ENCODE measurements around the gene PBX2.

PBX2 gene

DNA sequence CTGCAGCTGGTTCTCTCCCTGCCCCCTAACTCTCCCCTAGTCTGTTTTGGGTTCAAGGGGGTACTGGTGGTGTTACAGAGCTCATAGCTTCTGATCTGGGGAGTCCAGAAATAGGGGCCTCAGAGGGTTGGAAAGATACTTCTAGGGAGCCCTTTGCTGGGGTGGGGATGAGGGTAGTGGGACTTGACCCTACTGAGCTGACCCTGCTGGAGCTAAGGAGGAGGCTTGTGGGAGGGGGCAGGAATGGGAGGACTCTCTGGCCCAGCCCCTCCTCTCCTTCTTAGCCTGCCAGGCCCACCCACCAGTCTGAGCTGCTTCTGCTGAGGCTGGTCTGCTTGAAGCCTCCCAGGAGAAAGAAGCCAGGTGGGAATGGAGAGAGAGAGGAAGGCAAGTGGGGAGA lies 25.7 kb downstream of the PBX2 start, which contains the start of gene EGFL8:
TSS of gene EGFL8 (plus strand) at position 301 of the 400 bp plus-strand sequence. CDS start 1,571 bp downstream, outside the sequence.
- H3K9ac ChIP-seq (ENCODE audit: low read depth, low read length), result no peak within 1 kb of the TSS
- 0 out of 2 replicates have a peak, but pooled peaks cover 5% of the 10 kb centered on the region for H3K36me3 ChIP-seq (ENCODE audit: insufficient read depth, low read length)
- H3K4me1 ChIP-seq (ENCODE audit: insufficient read depth, low read length), result peaks cover 10% of the 10 kb centered on the region; the same call in 1 of the 2 replicates
- H3K9me3 ChIP-seq (ENCODE audit: control insufficient read depth, insufficient read depth, low read length), result no peaks in the 10 kb centered on the region

DNA sequence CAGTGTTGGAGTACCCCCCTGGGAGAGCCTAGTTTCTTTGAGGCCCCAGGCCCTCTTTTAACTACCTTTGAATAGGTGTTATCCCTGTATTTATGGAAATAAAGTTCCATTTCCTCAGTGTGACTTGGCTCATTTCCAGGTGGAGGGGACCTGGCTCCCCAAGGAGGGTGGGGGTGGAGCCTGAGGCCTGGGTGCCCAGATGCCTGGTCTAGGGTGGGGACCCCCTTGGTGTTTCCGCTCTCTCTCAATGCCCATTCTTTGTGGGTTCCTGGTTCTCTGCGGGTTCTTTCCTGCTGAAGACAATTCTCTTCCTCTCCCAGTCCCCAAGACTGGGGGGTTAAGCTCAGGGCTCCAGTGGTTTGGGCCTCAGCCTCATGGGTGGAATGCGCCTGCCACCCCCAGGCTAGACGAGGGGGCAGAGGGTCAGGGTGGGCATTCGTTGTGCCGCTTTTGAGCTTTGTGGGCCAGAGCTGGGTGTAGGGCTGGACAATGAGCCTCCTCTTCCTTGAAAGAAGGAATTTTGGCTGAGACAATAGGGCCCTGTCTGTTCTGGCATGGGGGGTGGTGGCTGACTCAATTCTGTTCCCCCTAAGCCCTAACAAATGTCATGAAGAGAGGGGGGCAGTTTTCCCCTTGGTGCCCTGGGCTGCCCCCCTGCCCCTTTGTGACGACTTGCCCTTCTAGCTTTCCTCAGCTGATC lies 26.3 kb downstream of the PBX2 start:
- H3K9ac ChIP-seq (ENCODE audit: low read depth, low read length), result no peak overlapping the region
- H3K36me3 ChIP-seq (ENCODE audit: insufficient read depth, low read length), result 0 out of 2 replicates have a peak, but pooled peaks cover 5% of the 10 kb centered on the region
- no peaks in the 10 kb centered on the region for H3K9me3 ChIP-seq (ENCODE audit: control insufficient read depth, insufficient read depth, low read length)
- H3K4me1 ChIP-seq (ENCODE audit: insufficient read depth, low read length), result peaks cover 10% of the 10 kb centered on the region; the same call in 1 of the 2 replicates

DNA sequence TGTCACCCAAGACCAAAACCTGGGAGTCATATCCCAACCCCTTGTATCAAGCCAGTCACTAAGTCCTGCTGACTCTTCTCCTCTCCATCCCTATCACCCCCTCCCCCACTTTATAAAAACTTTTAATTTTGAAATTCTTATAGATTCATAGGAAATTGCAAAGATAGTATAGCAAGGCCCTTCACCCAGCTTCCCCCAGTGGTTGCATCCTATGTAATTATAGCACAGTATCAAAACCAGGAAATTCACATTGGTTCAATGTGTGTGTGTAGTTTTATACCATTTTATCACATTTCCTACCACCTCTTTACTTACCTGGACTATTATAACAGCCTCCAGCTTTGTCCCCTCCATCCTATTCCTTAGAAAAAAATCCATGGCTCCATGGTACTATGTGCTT lies 31.9 kb downstream of the PBX2 start:
- Histone ChIP-seq H3K36me3 (ENCODE audit: insufficient read depth, low read length) (peaks cover 4% of the 10 kb centered on the region; the same call in 1 of the 2 replicates), H3K9ac (ENCODE audit: low read depth, low read length) (no peak overlapping the region)

DNA sequence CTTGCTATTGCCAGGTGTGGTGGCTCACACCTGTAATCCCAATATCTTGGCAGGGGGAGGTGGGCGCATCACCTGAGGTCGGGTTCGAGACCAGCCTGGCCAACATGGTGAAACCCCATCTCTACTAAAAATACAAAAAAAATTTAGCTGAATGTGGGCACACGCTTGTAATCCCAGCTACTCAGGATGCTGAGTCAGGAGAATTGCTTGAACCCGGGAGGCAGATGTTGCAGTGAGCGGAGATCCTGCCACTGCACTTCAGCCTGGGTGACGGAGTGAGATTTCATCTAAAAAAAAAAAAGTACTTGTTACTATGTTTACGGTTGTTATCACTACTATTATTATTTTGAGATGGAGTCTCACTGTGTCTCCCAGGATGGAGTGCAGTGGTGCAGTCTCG lies 33.1 kb downstream of the PBX2 start:
- Histone ChIP-seq H3K9me3 (ENCODE audit: control insufficient read depth, insufficient read depth, low read length) (no peaks in the 10 kb centered on the region), H3K36me3 (ENCODE audit: insufficient read depth, low read length) (peaks cover 4% of the 10 kb centered on the region; the same call in 1 of the 2 replicates), H3K9ac (ENCODE audit: low read depth, low read length) (no peak overlapping the region)

More for the DNA sequence above, 31.9 kb downstream of the PBX2 start:
- Histone ChIP-seq H3K9me3 (ENCODE audit: control insufficient read depth, insufficient read depth, low read length) (no peaks in the 10 kb centered on the region), H3K4me1 (ENCODE audit: insufficient read depth, low read length) (0 out of 2 replicates have a peak, but pooled peaks cover 4% of the 10 kb centered on the region)

DNA sequence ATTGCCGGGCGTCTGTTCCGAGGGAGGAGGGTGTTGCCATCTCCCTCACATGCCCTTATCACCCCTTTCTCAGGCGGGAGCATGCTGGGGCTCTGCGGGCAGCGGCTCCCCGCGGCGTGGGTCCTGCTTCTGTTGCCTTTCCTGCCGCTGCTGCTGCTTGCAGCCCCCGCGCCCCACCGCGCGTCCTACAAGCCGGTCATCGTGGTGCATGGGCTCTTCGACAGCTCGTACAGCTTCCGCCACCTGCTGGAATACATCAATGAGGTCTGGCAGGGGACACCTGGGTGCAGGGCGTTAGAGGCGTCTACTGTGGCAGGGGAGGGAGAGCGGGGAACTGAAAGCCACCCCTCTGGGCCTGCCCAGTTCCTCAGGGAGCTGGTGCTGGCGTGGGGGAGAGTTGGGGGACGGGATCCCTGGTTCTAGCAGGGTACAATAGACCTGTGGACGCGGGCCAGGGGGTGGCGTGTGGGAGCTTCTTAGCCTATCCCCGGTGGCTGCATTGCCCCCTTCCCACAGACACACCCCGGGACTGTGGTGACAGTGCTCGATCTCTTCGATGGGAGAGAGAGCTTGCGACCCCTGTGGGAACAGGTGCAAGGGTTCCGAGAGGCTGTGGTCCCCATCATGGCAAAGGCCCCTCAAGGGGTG lies 35.4 kb downstream of the PBX2 start:
- H3K9ac ChIP-seq (ENCODE audit: low read depth, low read length), result peak overlapping the region; percentile 86
- H3K9me3 ChIP-seq (ENCODE audit: control insufficient read depth, insufficient read depth, low read length), result no peaks in the 10 kb centered on the region
- H3K36me3 ChIP-seq (ENCODE audit: insufficient read depth, low read length), result peaks cover 4% of the 10 kb centered on the region; the same call in 1 of the 2 replicates
- peaks cover 15% of the 10 kb centered on the region; the same call in 1 of the 2 replicates for H3K4me1 ChIP-seq (ENCODE audit: insufficient read depth, low read length)

More for the DNA sequence above, 33.1 kb downstream of the PBX2 start:
- peaks cover 10% of the 10 kb centered on the region; the same call in 1 of the 2 replicates for H3K4me1 ChIP-seq (ENCODE audit: insufficient read depth, low read length)

DNA sequence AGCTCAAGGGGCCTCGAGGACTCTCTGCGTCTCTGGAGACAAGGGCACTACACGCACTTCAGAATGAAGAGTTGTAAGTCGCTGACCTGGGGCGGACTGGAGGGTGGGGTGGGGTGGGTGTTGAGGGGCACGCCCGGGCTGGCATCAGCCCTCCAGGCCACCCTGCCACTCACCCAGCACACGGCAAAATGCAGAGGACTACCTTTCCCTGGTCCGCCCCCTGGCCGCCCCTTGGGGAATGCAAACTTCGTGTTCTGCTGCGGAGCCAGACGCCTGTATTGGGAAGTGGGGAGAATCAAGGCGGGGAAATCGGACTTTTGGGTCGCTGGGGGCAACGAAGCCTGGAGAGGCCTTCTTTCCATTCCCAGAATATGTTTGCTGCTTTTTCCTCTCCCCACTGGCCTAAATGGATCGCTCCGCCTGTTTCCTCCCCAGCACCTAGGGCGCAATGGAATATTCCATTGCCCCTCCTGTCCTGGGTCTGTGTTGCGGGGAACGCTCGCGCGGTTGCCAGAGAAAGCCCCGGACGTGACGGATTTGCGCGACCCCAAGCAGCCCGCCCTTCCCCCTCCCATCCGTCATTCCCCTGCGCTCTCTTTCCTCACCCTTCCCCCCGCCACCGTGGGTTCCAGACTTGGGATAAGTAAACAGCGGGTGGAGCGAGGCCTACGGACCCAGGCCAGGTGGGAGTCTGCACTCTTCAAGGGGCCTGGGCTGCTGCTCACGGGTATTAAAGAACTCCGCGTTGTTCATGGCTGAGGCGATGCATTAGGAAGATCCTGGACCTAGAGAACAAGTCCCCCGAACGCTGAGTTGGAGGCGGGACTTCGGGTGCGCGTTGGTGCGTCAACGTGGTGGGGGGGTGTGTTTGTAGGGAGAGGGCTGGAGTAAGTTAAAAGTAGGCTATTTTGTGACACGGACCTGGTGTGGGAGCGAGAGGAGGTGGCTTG lies 36.2 kb downstream of the PBX2 start, which contains the start of gene PPT2:
TSS of gene PPT2 (plus strand) at position 578 of the 950 bp plus-strand sequence. CDS start 454 bp downstream, outside the sequence.
- H3K9me3 ChIP-seq (ENCODE audit: control insufficient read depth, insufficient read depth, low read length), result no peaks in the 10 kb centered on the region
- peak within 1 kb of the TSS; percentile 86 for H3K9ac ChIP-seq (ENCODE audit: low read depth, low read length)
- peaks cover 4% of the 10 kb centered on the region; the same call in 1 of the 2 replicates for H3K36me3 ChIP-seq (ENCODE audit: insufficient read depth, low read length)
- H3K4me1 ChIP-seq (ENCODE audit: insufficient read depth, low read length), result peaks cover 15% of the 10 kb centered on the region; the same call in 1 of the 2 replicates

DNA sequence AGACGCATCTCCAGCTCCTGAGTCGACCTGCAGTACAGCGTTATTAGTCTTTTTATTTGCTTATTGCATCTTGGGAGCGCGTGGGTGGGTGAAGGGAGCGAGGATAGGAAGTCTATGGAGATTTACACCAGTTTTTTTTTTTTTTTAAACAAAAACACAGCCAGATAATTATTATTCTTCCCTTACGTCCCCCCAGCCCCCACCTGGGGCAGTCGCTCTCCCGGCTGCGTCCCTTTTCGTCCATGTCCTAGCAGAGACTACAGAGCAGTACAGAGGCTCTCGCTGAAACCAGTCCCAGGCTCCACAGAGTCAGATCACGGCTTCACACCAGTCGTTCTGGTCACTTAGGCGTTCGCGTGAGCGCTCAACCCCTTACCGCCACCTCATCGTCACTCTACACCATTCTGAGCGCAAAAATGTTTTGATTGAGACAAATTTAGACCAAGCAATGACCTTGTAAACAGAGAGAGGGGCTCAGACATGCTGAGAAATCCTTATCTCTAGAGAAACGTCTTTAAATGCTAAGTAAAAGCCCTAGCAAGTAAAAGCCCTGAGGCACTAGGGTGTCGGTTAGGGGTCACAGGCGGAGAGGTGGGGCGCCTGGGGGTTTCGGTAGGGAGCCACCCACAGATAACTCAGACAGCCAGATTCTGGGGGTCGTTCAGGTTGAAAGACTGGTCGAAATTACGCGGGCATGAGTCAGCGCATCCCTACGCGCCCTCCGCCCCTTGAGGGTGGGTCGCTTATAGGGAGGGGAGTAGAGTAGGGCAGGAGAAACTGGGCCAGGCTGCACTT lies 37.0 kb downstream of the PBX2 start:
- no peaks in the 10 kb centered on the region for H3K9me3 ChIP-seq (ENCODE audit: control insufficient read depth, insufficient read depth, low read length)
- peaks cover 4% of the 10 kb centered on the region; the same call in 1 of the 2 replicates for H3K36me3 ChIP-seq (ENCODE audit: insufficient read depth, low read length)
- peak overlapping the region; percentile 86 for H3K9ac ChIP-seq (ENCODE audit: low read depth, low read length)
- peaks cover 15% of the 10 kb centered on the region; the same call in 1 of the 2 replicates for H3K4me1 ChIP-seq (ENCODE audit: insufficient read depth, low read length)

DNA sequence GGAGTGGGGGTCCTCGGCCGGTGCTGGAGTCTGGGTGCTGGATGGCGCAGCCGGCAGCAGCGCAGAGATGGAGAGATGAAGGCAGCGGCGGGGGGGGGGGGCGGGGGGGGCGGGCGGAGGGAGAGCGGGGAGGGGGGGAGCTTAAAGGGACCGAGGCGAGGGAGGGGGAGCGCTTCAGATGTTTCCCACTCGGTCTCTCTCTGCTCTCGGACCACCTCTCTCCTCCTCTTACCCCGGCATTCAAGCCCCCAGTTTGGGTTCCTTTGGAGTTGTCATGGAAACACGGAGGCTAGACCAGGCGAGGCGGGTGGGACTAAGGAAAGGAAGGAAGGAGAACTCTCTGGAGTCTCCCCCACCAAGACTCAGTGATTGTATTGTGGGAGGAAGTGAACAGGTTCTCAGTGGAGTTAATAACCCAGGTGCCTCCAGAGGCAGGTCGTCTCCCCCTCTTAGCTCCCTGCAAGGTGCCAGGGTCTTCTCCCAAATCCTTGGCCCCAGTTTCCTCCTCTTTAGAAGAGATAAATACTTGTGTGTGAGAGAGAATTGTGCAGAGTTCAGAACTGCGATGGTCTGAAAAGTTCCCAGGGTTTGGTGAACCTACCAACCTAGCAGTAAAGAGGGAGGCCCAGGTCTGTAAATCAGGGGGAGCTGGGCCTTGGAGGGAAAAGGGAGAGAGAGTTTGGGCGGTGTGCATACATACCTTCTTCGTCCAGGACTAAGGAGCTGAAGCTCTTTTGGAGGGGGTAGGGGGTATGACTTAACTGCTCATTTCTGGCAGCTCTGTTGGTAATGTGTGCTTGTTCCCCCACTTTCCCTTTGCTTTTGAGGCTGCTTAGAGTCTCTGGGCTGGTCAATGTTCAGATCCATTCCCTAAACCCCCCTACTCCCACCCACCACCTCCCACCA lies 37.9 kb downstream of the PBX2 start, which contains the start of gene PRRT1:
TSS of gene PRRT1 (minus strand) at position 77 of the 906 bp plus-strand sequence. CDS start 112 bp downstream, outside the sequence.
- Histone ChIP-seq H3K4me1 (ENCODE audit: insufficient read depth, low read length) (peaks cover 15% of the 10 kb centered on the region; the same call in 1 of the 2 replicates), H3K36me3 (ENCODE audit: insufficient read depth, low read length) (peaks cover 4% of the 10 kb centered on the region; the same call in 1 of the 2 replicates), H3K9ac (ENCODE audit: low read depth, low read length) (peak within 1 kb of the TSS; percentile 86), H3K9me3 (ENCODE audit: control insufficient read depth, insufficient read depth, low read length) (no peaks in the 10 kb centered on the region)

DNA sequence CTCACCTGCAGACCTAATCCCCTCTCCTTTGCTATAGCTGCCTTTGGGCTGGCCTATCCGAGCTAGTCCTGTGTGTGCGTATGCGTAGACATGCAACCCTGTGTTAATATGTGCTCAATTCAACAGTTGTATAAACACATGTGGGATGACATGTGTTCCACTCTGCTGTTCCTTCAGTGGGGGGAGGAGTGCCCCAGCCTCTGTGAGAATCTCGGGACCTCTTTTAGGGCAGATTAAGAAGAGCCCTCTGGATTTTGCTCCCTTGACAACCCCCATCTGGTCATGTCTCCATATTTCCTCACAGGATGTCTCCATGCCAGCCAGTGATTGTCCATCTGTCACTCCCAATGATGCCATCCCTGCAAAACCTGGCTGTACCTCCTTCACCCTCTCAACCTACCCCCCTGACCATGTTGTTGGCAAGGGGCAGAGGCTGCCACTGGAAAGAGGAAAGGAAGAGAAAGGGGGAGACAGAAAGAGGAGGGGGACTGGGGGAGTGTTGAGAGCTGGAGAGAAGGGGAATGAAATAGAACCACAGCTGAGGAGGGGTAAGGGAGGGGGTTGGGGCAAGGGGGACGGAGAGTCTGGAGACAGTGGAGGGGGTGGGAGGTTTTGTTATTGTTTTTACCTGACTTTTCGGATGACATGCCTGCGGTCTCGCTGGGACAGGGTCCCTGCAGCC lies 38.7 kb downstream of the PBX2 start:
- Histone ChIP-seq H3K4me1 (ENCODE audit: insufficient read depth, low read length) (peaks cover 22% of the 10 kb centered on the region), H3K9ac (ENCODE audit: low read depth, low read length) (peak overlapping the region; percentile 28; the same call in 1 of the 2 replicates), H3K36me3 (ENCODE audit: insufficient read depth, low read length) (peaks cover under 1% of the 10 kb centered on the region; the same call in 1 of the 2 replicates), H3K9me3 (ENCODE audit: control insufficient read depth, insufficient read depth, low read length) (no peaks in the 10 kb centered on the region)

DNA sequence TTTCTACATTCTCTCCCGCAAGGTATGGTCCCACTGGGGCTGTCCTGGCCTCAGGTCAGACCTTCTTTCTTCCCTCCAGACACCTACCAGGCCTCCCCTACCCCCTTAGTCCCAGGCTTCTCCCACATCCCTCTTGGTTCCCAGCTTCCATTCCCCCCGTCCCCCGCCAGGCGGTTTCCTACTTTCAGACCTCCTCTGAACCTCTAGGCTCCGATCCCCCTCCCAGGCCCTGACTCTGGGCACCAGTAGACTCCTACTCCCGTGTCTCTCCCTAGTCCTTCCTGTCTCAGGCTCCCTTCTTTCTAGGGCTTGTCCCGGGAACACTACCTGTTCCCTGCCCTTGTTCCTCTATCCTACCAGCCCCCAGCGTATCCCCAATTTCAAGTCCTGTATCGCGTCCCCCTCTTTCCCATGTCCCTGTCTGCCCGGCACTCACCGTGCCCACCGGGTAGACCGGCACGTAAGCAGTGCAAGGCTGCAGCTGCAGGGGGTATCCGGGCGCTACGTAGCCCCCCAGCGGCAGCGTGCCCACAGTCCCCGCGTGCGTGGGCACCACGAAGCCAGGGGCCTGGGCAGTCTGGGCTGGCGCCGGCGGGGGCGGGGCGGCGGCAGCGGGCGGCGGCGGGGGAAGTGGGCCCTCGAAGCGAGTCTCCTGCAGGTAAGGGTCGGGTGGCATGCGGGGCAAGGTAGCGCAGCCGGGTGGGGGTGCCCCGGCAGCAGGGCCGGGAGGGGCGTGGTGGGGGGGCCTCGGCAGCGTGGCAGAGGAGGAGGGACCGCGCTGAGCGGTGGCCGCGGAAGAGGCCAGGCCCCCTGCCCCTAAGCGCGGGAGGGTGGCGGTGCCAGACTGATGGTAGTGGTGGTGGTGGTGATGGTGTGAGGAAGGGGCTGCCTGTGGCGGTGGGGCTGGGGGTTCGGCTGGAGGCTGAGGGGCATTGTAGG lies 39.8 kb downstream of the PBX2 start:
- Histone ChIP-seq H3K9me3 (ENCODE audit: control insufficient read depth, insufficient read depth, low read length) (no peaks in the 10 kb centered on the region), H3K36me3 (ENCODE audit: insufficient read depth, low read length) (no peaks in the 10 kb centered on the region), H3K4me1 (ENCODE audit: insufficient read depth, low read length) (peaks cover 29% of the 10 kb centered on the region), H3K9ac (ENCODE audit: low read depth, low read length) (peak overlapping the region; percentile 63; the same call in 1 of the 2 replicates)
